Measurements from ENCODE around the gene LNPEP. TPM values are rescaled to one million over a fixed set of nuclear protein-coding genes. Genes with fewer than 3 reads are reported as not detected.

The LNPEP gene
- total and polyA plus RNA-seq, 4 donors: 4.6 to 78.9 (median 19.0) TPM

DNA sequence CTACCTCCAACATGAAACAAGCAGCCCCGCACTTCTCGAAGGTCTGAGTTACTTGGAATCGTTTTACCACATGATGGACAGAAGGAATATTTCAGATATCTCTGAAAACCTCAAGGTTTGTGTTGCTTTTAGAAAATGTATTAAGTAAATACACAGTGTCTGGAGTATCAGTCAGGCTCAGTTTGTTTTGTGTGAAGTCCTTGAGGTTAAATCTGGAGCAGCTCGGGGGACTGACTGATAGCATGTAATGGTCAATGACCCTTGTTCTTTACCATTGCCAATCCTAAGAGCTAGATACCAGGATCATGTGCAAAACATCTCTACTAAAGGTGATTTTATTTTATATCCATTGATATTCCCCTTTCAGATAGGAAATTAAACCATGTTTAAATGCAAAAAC, 26.9 kb upstream of the LNPEP start:
- Histone ChIP-seq H3K36me3 (ENCODE audit: control insufficient read depth in 4 of 4, insufficient read depth in 4 of 4, low read length in 4 of 4) (peaks cover 0 to 8% (median 4%) of the 10 kb centered on the region in 4 donors), H3K9me3 (ENCODE audit: control insufficient read depth in 4 of 4, insufficient read depth in 3 of 4, low read length in 3 of 4) (no peaks in the 10 kb centered on the region), H3K27ac (ENCODE audit: low read depth in 1 of 2, low read length in 1 of 2) (no peak overlapping the region), H3K4me3 (no peak overlapping the region), H3K9ac (ENCODE audit: insufficient read depth in 1 of 2, low read length in 2 of 2) (no peak overlapping the region), H3K4me1 (ENCODE audit: control insufficient read depth in 5 of 5, insufficient read depth in 5 of 5, low read length in 5 of 5) (no peaks in the 10 kb centered on the region), H3K27me3 (ENCODE audit: control insufficient read depth in 3 of 3, insufficient read depth in 3 of 3, low read length in 2 of 3) (no peaks in the 10 kb centered on the region)
- WGBS, 2 donors: 74 to 93% methylated on average over 4 of the region's 4 CpGs
- TF ChIP-seq, protein P1, sequence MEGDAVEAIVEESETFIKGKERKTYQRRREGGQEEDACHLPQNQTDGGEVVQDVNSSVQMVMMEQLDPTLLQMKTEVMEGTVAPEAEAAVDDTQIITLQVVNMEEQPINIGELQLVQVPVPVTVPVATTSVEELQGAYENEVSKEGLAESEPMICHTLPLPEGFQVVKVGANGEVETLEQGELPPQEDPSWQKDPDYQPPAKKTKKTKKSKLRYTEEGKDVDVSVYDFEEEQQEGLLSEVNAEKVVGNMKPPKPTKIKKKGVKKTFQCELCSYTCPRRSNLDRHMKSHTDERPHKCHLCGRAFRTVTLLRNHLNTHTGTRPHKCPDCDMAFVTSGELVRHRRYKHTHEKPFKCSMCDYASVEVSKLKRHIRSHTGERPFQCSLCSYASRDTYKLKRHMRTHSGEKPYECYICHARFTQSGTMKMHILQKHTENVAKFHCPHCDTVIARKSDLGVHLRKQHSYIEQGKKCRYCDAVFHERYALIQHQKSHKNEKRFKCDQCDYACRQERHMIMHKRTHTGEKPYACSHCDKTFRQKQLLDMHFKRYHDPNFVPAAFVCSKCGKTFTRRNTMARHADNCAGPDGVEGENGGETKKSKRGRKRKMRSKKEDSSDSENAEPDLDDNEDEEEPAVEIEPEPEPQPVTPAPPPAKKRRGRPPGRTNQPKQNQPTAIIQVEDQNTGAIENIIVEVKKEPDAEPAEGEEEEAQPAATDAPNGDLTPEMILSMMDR (IDR thresholded peaks at IDR 0.05; ENCODE audit: control extremely low read depth, extremely low read depth): no peak
- ATAC-seq (ENCODE audit: insufficient read depth, low FRiP score): no peak
- no peak for DNase-seq

- Histone ChIP-seq H3K4me1 (ENCODE audit: control insufficient read depth in 5 of 5, insufficient read depth in 5 of 5, low read length in 5 of 5) (no peaks in the 10 kb centered on the region), H3K27me3 (ENCODE audit: control insufficient read depth in 3 of 3, insufficient read depth in 3 of 3, low read length in 2 of 3) (no peaks in the 10 kb centered on the region), H3K9me3 (ENCODE audit: control insufficient read depth in 4 of 4, insufficient read depth in 3 of 4, low read length in 3 of 4) (no peaks in the 10 kb centered on the region), H3K4me3 (no peak overlapping the region), H3K36me3 (ENCODE audit: control insufficient read depth in 4 of 4, insufficient read depth in 4 of 4, low read length in 4 of 4) (peaks cover 0 to 8% (median 2%) of the 10 kb centered on the region in 4 donors), H3K9ac (ENCODE audit: insufficient read depth in 1 of 2, low read length in 2 of 2) (no peak overlapping the region), H3K27ac (ENCODE audit: low read depth in 1 of 2, low read length in 1 of 2) (no peak overlapping the region)
- TF ChIP-seq, protein P1 (IDR thresholded peaks at IDR 0.05; ENCODE audit: control extremely low read depth, extremely low read depth): no peak
- ATAC-seq (ENCODE audit: insufficient read depth, low FRiP score) (no peak), DNase-seq (no peak)
- 95 to 98% methylated on average over 4 of the region's 4 CpGs for WGBS, 2 donors
Measured at GRCh38 chr5:96909435-96909834, 26.4 kb upstream of the LNPEP start.

GRCh38 chr5:96911139-96911538, 24.7 kb upstream of the LNPEP start:
- no peaks in the 10 kb centered on the region for H3K27me3 ChIP-seq (ENCODE audit: control insufficient read depth in 3 of 3, insufficient read depth in 3 of 3, low read length in 2 of 3)
- no peak overlapping the region for H3K27ac ChIP-seq (ENCODE audit: low read depth in 1 of 2, low read length in 1 of 2)
- no peak overlapping the region for H3K9ac ChIP-seq (ENCODE audit: insufficient read depth in 1 of 2, low read length in 2 of 2)
- ATAC-seq (ENCODE audit: insufficient read depth, low FRiP score) (no peak), DNase-seq (no peak)
- H3K4me3 ChIP-seq: no peak overlapping the region
- no peaks in the 10 kb centered on the region for H3K9me3 ChIP-seq (ENCODE audit: control insufficient read depth in 4 of 4, insufficient read depth in 3 of 4, low read length in 3 of 4)
- WGBS, 2 donors: 85 to 93% methylated on average over 2 of the region's 2 CpGs
- TF ChIP-seq, protein P1 (IDR thresholded peaks at IDR 0.05; ENCODE audit: control extremely low read depth, extremely low read depth): no peak
- H3K4me1 ChIP-seq (ENCODE audit: control insufficient read depth in 5 of 5, insufficient read depth in 5 of 5, low read length in 5 of 5): no peaks in the 10 kb centered on the region
- H3K36me3 ChIP-seq (ENCODE audit: control insufficient read depth in 4 of 4, insufficient read depth in 4 of 4, low read length in 4 of 4): peaks cover 0 to 7% (median 2%) of the 10 kb centered on the region in 4 donors

GRCh38 chr5:96913233-96913632, 22.6 kb upstream of the LNPEP start:
- H3K27ac ChIP-seq (ENCODE audit: low read depth in 1 of 2, low read length in 1 of 2): no peak overlapping the region
- DNase-seq (no peak), ATAC-seq (ENCODE audit: insufficient read depth, low FRiP score) (no peak)
- H3K36me3 ChIP-seq (ENCODE audit: control insufficient read depth in 4 of 4, insufficient read depth in 4 of 4, low read length in 4 of 4): peaks cover 0 to 9% (median 3%) of the 10 kb centered on the region in 4 donors
- no peak overlapping the region for H3K4me3 ChIP-seq
- H3K4me1 ChIP-seq (ENCODE audit: control insufficient read depth in 5 of 5, insufficient read depth in 5 of 5, low read length in 5 of 5): no peaks in the 10 kb centered on the region
- H3K9ac ChIP-seq (ENCODE audit: insufficient read depth in 1 of 2, low read length in 2 of 2): no peak overlapping the region
- H3K27me3 ChIP-seq (ENCODE audit: control insufficient read depth in 3 of 3, insufficient read depth in 3 of 3, low read length in 2 of 3): no peaks in the 10 kb centered on the region
- H3K9me3 ChIP-seq (ENCODE audit: control insufficient read depth in 4 of 4, insufficient read depth in 3 of 4, low read length in 3 of 4): no peaks in the 10 kb centered on the region
- WGBS, 2 donors: 86 to 95% methylated on average over 2 of the region's 2 CpGs
- TF ChIP-seq, protein P1 (IDR thresholded peaks at IDR 0.05; ENCODE audit: control extremely low read depth, extremely low read depth): no peak

Measured in lung (tissue), 12 donors.